ENCODE results near the gene CTSA. TPM values are rescaled to one million over a fixed set of nuclear protein-coding genes. Genes with fewer than 3 reads are reported as not detected.

CTSA gene
- total and polyA plus RNA-seq, 9 of the 15 experiments (the other 6 are each of a cell fraction or from before 2014, with no cell fraction given): 8.8 to 61.7 (median 28.3) TPM

DNA sequence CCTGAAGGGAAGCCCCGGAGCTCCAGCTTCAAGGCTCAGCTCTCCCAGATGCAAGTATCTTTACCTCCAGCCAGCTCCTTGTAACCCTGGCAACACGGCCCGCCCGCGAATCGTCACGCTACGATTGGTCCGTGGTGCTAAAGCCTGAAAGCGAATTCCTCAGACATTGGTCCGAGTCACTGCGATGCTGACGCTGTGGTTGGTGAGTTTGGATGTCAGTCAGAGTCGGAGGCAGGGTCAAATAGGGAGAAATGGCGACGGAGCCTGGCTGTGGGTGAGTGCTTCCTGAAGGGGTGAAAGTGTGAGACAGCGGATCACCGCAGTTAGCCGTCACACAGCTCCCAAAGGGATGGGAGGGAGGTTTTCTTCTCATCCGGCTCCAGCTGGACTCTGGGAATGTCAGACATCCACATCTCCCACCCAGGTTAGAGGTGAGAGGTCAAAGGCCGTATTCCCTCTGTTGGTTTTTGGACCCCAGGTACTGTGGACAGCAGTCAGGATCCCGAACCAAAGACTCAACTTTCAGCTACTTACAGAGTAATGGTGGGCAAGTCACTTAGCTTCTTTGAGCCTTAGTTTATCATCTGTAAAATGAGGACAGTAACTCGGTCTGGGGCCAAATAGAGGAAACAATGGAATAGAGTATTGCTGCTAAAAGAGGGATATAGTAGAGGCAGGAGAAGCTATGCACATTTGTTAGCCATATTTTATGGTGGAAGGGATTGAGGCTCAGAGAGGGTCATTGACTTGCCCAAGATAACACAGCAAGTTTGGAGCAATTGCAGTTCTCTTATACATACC, 9.9 kb upstream of the CTSA start, which contains the start of gene ZSWIM1 (continued):
- TF ChIP-seq, protein P1, sequence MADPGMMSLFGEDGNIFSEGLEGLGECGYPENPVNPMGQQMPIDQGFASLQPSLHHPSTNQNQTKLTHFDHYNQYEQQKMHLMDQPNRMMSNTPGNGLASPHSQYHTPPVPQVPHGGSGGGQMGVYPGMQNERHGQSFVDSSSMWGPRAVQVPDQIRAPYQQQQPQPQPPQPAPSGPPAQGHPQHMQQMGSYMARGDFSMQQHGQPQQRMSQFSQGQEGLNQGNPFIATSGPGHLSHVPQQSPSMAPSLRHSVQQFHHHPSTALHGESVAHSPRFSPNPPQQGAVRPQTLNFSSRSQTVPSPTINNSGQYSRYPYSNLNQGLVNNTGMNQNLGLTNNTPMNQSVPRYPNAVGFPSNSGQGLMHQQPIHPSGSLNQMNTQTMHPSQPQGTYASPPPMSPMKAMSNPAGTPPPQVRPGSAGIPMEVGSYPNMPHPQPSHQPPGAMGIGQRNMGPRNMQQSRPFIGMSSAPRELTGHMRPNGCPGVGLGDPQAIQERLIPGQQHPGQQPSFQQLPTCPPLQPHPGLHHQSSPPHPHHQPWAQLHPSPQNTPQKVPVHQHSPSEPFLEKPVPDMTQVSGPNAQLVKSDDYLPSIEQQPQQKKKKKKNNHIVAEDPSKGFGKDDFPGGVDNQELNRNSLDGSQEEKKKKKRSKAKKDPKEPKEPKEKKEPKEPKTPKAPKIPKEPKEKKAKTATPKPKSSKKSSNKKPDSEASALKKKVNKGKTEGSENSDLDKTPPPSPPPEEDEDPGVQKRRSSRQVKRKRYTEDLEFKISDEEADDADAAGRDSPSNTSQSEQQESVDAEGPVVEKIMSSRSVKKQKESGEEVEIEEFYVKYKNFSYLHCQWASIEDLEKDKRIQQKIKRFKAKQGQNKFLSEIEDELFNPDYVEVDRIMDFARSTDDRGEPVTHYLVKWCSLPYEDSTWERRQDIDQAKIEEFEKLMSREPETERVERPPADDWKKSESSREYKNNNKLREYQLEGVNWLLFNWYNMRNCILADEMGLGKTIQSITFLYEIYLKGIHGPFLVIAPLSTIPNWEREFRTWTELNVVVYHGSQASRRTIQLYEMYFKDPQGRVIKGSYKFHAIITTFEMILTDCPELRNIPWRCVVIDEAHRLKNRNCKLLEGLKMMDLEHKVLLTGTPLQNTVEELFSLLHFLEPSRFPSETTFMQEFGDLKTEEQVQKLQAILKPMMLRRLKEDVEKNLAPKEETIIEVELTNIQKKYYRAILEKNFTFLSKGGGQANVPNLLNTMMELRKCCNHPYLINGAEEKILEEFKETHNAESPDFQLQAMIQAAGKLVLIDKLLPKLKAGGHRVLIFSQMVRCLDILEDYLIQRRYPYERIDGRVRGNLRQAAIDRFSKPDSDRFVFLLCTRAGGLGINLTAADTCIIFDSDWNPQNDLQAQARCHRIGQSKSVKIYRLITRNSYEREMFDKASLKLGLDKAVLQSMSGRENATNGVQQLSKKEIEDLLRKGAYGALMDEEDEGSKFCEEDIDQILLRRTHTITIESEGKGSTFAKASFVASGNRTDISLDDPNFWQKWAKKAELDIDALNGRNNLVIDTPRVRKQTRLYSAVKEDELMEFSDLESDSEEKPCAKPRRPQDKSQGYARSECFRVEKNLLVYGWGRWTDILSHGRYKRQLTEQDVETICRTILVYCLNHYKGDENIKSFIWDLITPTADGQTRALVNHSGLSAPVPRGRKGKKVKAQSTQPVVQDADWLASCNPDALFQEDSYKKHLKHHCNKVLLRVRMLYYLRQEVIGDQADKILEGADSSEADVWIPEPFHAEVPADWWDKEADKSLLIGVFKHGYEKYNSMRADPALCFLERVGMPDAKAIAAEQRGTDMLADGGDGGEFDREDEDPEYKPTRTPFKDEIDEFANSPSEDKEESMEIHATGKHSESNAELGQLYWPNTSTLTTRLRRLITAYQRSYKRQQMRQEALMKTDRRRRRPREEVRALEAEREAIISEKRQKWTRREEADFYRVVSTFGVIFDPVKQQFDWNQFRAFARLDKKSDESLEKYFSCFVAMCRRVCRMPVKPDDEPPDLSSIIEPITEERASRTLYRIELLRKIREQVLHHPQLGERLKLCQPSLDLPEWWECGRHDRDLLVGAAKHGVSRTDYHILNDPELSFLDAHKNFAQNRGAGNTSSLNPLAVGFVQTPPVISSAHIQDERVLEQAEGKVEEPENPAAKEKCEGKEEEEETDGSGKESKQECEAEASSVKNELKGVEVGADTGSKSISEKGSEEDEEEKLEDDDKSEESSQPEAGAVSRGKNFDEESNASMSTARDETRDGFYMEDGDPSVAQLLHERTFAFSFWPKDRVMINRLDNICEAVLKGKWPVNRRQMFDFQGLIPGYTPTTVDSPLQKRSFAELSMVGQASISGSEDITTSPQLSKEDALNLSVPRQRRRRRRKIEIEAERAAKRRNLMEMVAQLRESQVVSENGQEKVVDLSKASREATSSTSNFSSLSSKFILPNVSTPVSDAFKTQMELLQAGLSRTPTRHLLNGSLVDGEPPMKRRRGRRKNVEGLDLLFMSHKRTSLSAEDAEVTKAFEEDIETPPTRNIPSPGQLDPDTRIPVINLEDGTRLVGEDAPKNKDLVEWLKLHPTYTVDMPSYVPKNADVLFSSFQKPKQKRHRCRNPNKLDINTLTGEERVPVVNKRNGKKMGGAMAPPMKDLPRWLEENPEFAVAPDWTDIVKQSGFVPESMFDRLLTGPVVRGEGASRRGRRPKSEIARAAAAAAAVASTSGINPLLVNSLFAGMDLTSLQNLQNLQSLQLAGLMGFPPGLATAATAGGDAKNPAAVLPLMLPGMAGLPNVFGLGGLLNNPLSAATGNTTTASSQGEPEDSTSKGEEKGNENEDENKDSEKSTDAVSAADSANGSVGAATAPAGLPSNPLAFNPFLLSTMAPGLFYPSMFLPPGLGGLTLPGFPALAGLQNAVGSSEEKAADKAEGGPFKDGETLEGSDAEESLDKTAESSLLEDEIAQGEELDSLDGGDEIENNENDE (IDR thresholded peaks at IDR 0.05; ENCODE audit: low read depth, low read length): no peak
- TF ChIP-seq POLR2AphosphoS2 (IDR thresholded peaks at IDR 0.05; ENCODE audit: low read length): no peak
- TF ChIP-seq TCF7L2 (IDR thresholded peaks at IDR 0.05; ENCODE audit: low read depth, low read length): no peak
- TF ChIP-seq ZNF282 (CRISPR knock-in tag; IDR thresholded peaks at IDR 0.05): no peak
- TF ChIP-seq SIN3B (IDR thresholded peaks at IDR 0.05; ENCODE audit: low read depth): peak; percentile 74; the same call in 1 of the 2 replicates
- TF ChIP-seq ATF1 (CRISPR knock-in tag; IDR thresholded peaks at IDR 0.05): no peak; the same call in 1 of the 2 replicates
- peak; percentile 92 for TF ChIP-seq ATF1 (tag; IDR thresholded peaks at IDR 0.05)
- no peak for TF ChIP-seq TCFL5 (CRISPR knock-in tag; conservative IDR thresholded peaks at IDR 0.05)
- no peak for TF ChIP-seq XRCC3 (IDR thresholded peaks at IDR 0.05)
- TF ChIP-seq PHF8 (IDR thresholded peaks at IDR 0.05; ENCODE audit: borderline replicate concordance, low read length): peak; percentile 97
- TF ChIP-seq ZNF507 (tag; conservative IDR thresholded peaks at IDR 0.05): no peak
- no peak for TF ChIP-seq ZNF41 (CRISPR knock-in tag; conservative IDR thresholded peaks at IDR 0.05)
- no peak for TF ChIP-seq TARDBP (IDR thresholded peaks at IDR 0.05)
- TF ChIP-seq NRF1 (conservative IDR thresholded peaks at IDR 0.05 in 1 of 2, IDR thresholded peaks at IDR 0.05 in 1 of 2): peak in 1 of 2 experiments; percentile 44; a peak in 1 of 4 replicates
- TF ChIP-seq, protein P2, sequence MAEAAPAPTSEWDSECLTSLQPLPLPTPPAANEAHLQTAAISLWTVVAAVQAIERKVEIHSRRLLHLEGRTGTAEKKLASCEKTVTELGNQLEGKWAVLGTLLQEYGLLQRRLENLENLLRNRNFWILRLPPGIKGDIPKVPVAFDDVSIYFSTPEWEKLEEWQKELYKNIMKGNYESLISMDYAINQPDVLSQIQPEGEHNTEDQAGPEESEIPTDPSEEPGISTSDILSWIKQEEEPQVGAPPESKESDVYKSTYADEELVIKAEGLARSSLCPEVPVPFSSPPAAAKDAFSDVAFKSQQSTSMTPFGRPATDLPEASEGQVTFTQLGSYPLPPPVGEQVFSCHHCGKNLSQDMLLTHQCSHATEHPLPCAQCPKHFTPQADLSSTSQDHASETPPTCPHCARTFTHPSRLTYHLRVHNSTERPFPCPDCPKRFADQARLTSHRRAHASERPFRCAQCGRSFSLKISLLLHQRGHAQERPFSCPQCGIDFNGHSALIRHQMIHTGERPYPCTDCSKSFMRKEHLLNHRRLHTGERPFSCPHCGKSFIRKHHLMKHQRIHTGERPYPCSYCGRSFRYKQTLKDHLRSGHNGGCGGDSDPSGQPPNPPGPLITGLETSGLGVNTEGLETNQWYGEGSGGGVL (CRISPR knock-in tag; IDR thresholded peaks at IDR 0.05): no peak

All from K562 (cell line).